KG1 (cell line): ENCODE results near the gene MLXIPL.
"Not testable (repeated sequence)": the region's sequence is repeated elsewhere in the genome, so short reads cannot be mapped to it uniquely, and the experiment has no call there.

Experiments
- DNase-seq: peaks from one replicate; lab custom pipeline; 2025; lab: John Stamatoyannopoulos, UW

MLXIPL gene

GRCh38 chr7:73613954-73614735 is 10.2 kb downstream of the MLXIPL start:
- no peak for DNase-seq

GRCh38 chr7:73612598-73613269 is 11.6 kb downstream of the MLXIPL start:
- no peak for DNase-seq

GRCh38 chr7:73611017-73611555 is 13.2 kb downstream of the MLXIPL start:
- no peak for DNase-seq

GRCh38 chr7:73610105-73610504 is 14.2 kb downstream of the MLXIPL start:
- DNase-seq = no peak

GRCh38 chr7:73607692-73607983 is 16.7 kb downstream of the MLXIPL start:
- DNase-seq = not testable (repeated sequence)

GRCh38 chr7:73606801-73607691 is 17.3 kb downstream of the MLXIPL start:
- DNase-seq = peak; percentile 41

GRCh38 chr7:73605601-73606220 is 18.6 kb downstream of the MLXIPL start:
- no peak for DNase-seq

- no peak for DNase-seq
Measured at GRCh38 chr7:73602721-73603651, 21.3 kb downstream of the MLXIPL start.

GRCh38 chr7:73599916-73600315 is 24.4 kb downstream of the MLXIPL start:
- DNase-seq = no peak

- no peak for DNase-seq
Measured at GRCh38 chr7:73599151-73599882, 25.0 kb downstream of the MLXIPL start.

GRCh38 chr7:73597978-73598782 is 26.1 kb downstream of the MLXIPL start:
- DNase-seq = no peak

GRCh38 chr7:73596191-73597065 is 27.9 kb downstream of the MLXIPL start:
- DNase-seq = no peak

- no peak for DNase-seq
Measured at GRCh38 chr7:73595358-73595757, 29.0 kb downstream of the MLXIPL start.

GRCh38 chr7:73593207-73594045 is 30.9 kb downstream of the MLXIPL start:
- DNase-seq = no peak

- no peak for DNase-seq
Measured at GRCh38 chr7:73586911-73587310, 37.4 kb downstream of the MLXIPL start.

GRCh38 chr7:73585196-73585595 is 39.1 kb downstream of the MLXIPL start:
- DNase-seq = no peak

- no peak for DNase-seq
Measured at GRCh38 chr7:73582664-73583202, 41.6 kb downstream of the MLXIPL start.
